HepG2 (cell line): ENCODE measurements around the gene CBX5. TPM values are rescaled to one million over a fixed set of nuclear protein-coding genes. Genes with fewer than 3 reads are reported as not detected.

Source experiments
- CEBPZ ChIP-seq: IDR thresholded peaks from 2 replicates; pipeline ENCODE4 v1.6.1; 2012; ENCODE audit warnings: low read length, improper control_type of control experiment
- HBP1 ChIP-seq: IDR thresholded peaks from 2 replicates; pipeline ENCODE4 v1.6.1; 2016; ENCODE audit warnings: low read depth, control low read depth
- IKZF1 ChIP-seq: fragments of 450-650 bp; IDR thresholded peaks from 2 replicates; pipeline ENCODE4 v1.7.1; 2016
- PCBP1 ChIP-seq: fragments of 200-400 bp; formaldehyde crosslinking; IDR thresholded peaks from 2 replicates; pipeline ENCODE4 v1.6.1; 2017; ENCODE audit warnings: mild to moderate bottlenecking, low read depth, low read length, borderline replicate concordance
- RFX5 ChIP-seq: IDR thresholded peaks from 2 replicates; pipeline ENCODE4 v1.6.1; 2011; ENCODE audit warnings: low read depth, low read length, improper control_type of control experiment
- SIX4 ChIP-seq: sonication (generic); formaldehyde crosslinking; IDR thresholded peaks from 2 replicates; pipeline ENCODE4 v1.4.0; 2020; ENCODE audit warnings: missing genetic modification reagents
- TEF ChIP-seq: sonication (generic); formaldehyde crosslinking; IDR thresholded peaks from 2 replicates; pipeline ENCODE4 v1.5.0; 2020; ENCODE audit warnings: missing genetic modification reagents
- ZC3H13 ChIP-seq: sonication (generic); formaldehyde crosslinking; IDR thresholded peaks from 2 replicates; pipeline ENCODE4 v1.8.1; 2023; ENCODE audit warnings: mild to moderate bottlenecking, missing genetic modification reagents, moderate library complexity
- ZKSCAN5 ChIP-seq: sonication (generic); formaldehyde crosslinking; IDR thresholded peaks from 2 replicates; pipeline ENCODE4 v1.5.1; 2020; ENCODE audit warnings: mild to moderate bottlenecking, missing genetic modification reagents
- ZNF124 ChIP-seq: sonication (generic); formaldehyde crosslinking; IDR thresholded peaks from 2 replicates; pipeline ENCODE4 v1.4.0; 2020; ENCODE audit warnings: missing genetic modification reagents
- ZNF280D ChIP-seq: sonication (generic); formaldehyde crosslinking; IDR thresholded peaks from 2 replicates; pipeline ENCODE4 v1.5.1; 2020; ENCODE audit warnings: mild to moderate bottlenecking, missing genetic modification reagents
- ZNF282 ChIP-seq: fragments of 450-650 bp; IDR thresholded peaks from 2 replicates; pipeline ENCODE4 v1.6.1; 2018; ENCODE audit not compliant: partially characterized antibody
- ZNF343 ChIP-seq: sonication (generic); formaldehyde crosslinking; IDR thresholded peaks from 2 replicates; pipeline ENCODE4 v1.4.0; 2020; ENCODE audit warnings: mild to moderate bottlenecking, missing genetic modification reagents
- ZNF577 ChIP-seq: sonication (generic); formaldehyde crosslinking; IDR thresholded peaks from 2 replicates; pipeline ENCODE4 v1.4.0; 2020; ENCODE audit warnings: mild to moderate bottlenecking, low read depth, missing genetic modification reagents, borderline replicate concordance
- ZNF672 ChIP-seq: sonication (generic); formaldehyde crosslinking; IDR thresholded peaks from 2 replicates; pipeline ENCODE4 v1.8.1; 2022; ENCODE audit warnings: missing genetic modification reagents
- polyA plus RNA-seq, 8 experiments: library from polyadenylated mRNA; depleted of rRNA in 3 of 8; stranded (reverse) in 7 of 8; unstranded in 1 of 8; fragments of >200 nt; fragmentation: Illumina TruSeq in 4 of 8; extraction: Trizol in 4 of 8; gene quantifications; 2 replicates each; pipeline versions ENCODE4 v1.2.1 to v1.2.3, GENCODE V29; 2011 to 2016; ENCODE audit warnings: low read depth in 4 of 8, missing spikeins in 1 of 8, mixed read lengths in 1 of 8; ENCODE audit not compliant: insufficient read depth in 1 of 8
- total RNA-seq, 5 experiments: library from RNA; depleted of rRNA; stranded (reverse); fragments of >200 nt; fragmentation: Illumina TruSeq; extraction: Trizol; gene quantifications; 2 replicates each; pipeline ENCODE4 v1.2.3, GENCODE V29; 2016; ENCODE audit warnings: low read depth in 1 of 5
- TF ChIP-seq, protein P1 (sequence below), 2 experiments: sonication (generic) in 1 of 2; formaldehyde crosslinking in 1 of 2; IDR thresholded peaks; 2 replicates each; pipeline versions ENCODE4 v1.4.0 to v1.6.1; 2016 to 2020; ENCODE audit warnings: borderline replicate concordance in 1 of 2, low read depth in 1 of 2, mild to moderate bottlenecking in 1 of 2, missing genetic modification reagents in 1 of 2

Gene CBX5
- total and polyA plus RNA-seq, 2 of the 13 experiments (the other 11 are each of a cell fraction or from before 2014, with no cell fraction given) = 16.0 to 22.2 TPM

GRCh38 chr12:54300732-54301427 is 21.0 kb upstream of the CBX5 start, which contains the start of gene NFE2 (continued):
- TF ChIP-seq PCBP1 (0 out of 2 replicates have a peak, but pooled peaks have one; percentile 58), ZNF577 (CRISPR knock-in tag) (no peak), ZNF282 (no peak), TEF (CRISPR knock-in tag) (no peak), ZNF343 (CRISPR knock-in tag) (no peak), ZNF672 (no peak), ZC3H13 (CRISPR knock-in tag) (no peak), RFX5 (no peak), ZKSCAN5 (CRISPR knock-in tag) (no peak), ZNF124 (CRISPR knock-in tag) (no peak; the same call in 1 of the 2 replicates), IKZF1 (no peak), SIX4 (no peak; the same call in 1 of the 2 replicates), HBP1 (no peak), ZNF280D (no peak), CEBPZ (no peak)
- TF ChIP-seq, protein P1, sequence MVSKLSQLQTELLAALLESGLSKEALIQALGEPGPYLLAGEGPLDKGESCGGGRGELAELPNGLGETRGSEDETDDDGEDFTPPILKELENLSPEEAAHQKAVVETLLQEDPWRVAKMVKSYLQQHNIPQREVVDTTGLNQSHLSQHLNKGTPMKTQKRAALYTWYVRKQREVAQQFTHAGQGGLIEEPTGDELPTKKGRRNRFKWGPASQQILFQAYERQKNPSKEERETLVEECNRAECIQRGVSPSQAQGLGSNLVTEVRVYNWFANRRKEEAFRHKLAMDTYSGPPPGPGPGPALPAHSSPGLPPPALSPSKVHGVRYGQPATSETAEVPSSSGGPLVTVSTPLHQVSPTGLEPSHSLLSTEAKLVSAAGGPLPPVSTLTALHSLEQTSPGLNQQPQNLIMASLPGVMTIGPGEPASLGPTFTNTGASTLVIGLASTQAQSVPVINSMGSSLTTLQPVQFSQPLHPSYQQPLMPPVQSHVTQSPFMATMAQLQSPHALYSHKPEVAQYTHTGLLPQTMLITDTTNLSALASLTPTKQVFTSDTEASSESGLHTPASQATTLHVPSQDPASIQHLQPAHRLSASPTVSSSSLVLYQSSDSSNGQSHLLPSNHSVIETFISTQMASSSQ (IDR thresholded peaks at IDR 0.05; ENCODE audit: low read depth) = no peak
- TF ChIP-seq, protein P1 (CRISPR knock-in tag; IDR thresholded peaks at IDR 0.05; ENCODE audit: borderline replicate concordance) = no peak
